ENCODE data around the gene SPARCL1. TPM values are rescaled to one million over a fixed set of nuclear protein-coding genes. Genes with fewer than 3 reads are reported as not detected.

SPARCL1 gene
- total and polyA plus RNA-seq, 9 of the 15 experiments (the other 6 are each of a cell fraction or from before 2014, with no cell fraction given): 0.03 to 0.71 (median 0.05) TPM; not detected in 3

DNA sequence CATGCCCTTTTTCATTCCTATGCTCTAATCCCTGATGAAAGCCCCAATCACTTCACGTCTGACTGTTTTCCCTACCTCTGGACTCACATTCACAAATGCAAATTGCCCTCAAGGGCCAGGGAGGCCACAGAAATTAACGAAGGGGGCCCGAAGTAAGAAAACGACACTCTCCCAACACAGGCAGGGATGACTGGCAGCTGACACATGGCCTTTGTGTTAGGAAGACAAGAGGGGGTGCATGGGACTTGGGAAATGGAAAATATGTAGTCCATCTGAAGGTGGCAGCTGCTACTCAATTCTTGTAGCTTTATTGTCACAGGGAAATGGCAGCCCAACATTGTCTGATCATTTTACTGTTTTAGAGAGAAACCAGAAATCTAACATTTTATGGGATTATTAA, 12.3 kb upstream of the SPARCL1 start (continued):
- TF ChIP-seq PKNOX1 (IDR thresholded peaks at IDR 0.05): no peak

DNA sequence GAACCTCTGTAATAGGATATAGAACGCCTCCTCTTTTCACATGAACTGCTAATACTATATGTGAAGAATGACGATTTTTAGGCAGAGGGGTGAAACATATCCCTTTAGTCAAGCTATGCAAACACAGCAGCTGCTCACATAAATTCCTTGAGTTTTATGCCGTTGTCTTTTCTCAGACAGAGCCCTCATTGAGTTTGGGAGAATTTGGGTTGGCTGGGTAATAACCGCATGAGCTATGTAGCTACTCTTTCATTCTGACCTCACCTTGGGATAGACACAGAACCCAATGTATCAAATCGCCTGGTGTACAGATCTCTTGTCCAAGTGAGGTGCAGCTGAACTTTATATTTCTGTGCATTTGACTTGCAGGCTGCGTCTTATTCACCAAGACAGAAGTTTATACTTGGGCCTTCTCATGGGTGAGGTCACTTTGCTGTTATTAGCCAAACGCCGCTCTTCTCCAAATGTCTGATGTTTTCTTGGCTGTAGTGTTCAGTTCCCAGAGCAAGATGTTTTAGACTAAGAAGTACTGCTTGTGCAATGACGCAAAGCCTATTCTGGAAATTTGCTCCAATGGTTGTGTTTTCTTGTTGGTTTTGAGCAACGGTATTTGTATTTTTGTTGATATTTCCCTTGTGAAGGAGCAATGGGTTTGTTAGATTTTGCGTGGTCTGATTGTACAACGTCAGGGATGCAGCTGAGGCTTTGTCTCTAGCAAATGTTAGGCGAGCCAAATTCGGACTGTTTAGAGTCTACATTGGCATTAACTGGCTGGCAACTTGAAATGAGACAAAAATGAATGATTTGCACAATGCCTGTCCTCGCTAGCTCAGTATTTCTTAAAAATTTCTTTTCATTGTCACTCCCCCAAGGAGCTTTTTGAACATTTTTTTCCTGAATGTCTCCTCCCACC, 11.2 kb upstream of the SPARCL1 start:
- Histone ChIP-seq H3K4me2 (ENCODE audit: insufficient read depth, low read length) (no peak overlapping the region), H3K36me3 (ENCODE audit: control insufficient read depth, insufficient read depth, low read length) (no peaks in the 10 kb centered on the region), H3K27ac (ENCODE audit: extremely low read depth, low read depth, low read length) (no peak overlapping the region), H3K27me3 (ENCODE audit: control insufficient read depth in 2 of 2, insufficient read depth in 2 of 2, low read length in 2 of 2) (no peaks in the 10 kb centered on the region; a peak in 1 of 5 replicates), H3K79me2 (ENCODE audit: control insufficient read depth, insufficient read depth, low read length) (no peaks in the 10 kb centered on the region), H3K9me3 (replicated peaks; ENCODE audit: control insufficient read depth, insufficient read depth, low read depth, low read length) (0 out of 2 replicates have a peak, but pooled peaks cover 2% of the 10 kb centered on the region), H3K9me1 (ENCODE audit: control insufficient read depth, insufficient read depth, low read length) (no peaks in the 10 kb centered on the region), H3K4me3 (no peak overlapping the region), H4K20me1 (replicated peaks; ENCODE audit: control insufficient read depth, insufficient read depth, low read length) (no peaks in the 10 kb centered on the region), H3K4me1 (replicated peaks in 1 of 2; ENCODE audit: control insufficient read depth in 2 of 2, insufficient read depth in 2 of 2, low read length in 2 of 2) (no peaks in the 10 kb centered on the region; a peak in 1 of 5 replicates), H3K9ac (ENCODE audit: insufficient read depth in 1 of 2, low read depth in 2 of 2, low read length in 2 of 2) (no peak overlapping the region), H2AFZ (ENCODE audit: low read depth, low read length) (no peak overlapping the region)
- 4% methylated on average over 15 of the region's 15 CpGs for WGBS (ENCODE audit: insufficient coverage, low coverage, missing lambda C conversion rate)
- POLR2A ChIA-PET: no interaction called here
- CTCF ChIA-PET (ENCODE audit: low intra/inter-chr PET ratio): no interaction called here
- DNase-seq (ENCODE audit: extremely low read depth in 1 of 4, low spot score in 3 of 4) (no peak), FAIRE-seq (no peak), ATAC-seq (no peak)
- no TSS peak for BruUV-seq (replicated peaks)
- TF ChIP-seq RB1 (IDR thresholded peaks at IDR 0.05; ENCODE audit: low read depth): no peak
- no peak for TF ChIP-seq MAFK (IDR thresholded peaks at IDR 0.05; ENCODE audit: low read length)
- TF ChIP-seq ELF1 (tag; IDR thresholded peaks at IDR 0.05): no peak
- TF ChIP-seq, protein P1, sequence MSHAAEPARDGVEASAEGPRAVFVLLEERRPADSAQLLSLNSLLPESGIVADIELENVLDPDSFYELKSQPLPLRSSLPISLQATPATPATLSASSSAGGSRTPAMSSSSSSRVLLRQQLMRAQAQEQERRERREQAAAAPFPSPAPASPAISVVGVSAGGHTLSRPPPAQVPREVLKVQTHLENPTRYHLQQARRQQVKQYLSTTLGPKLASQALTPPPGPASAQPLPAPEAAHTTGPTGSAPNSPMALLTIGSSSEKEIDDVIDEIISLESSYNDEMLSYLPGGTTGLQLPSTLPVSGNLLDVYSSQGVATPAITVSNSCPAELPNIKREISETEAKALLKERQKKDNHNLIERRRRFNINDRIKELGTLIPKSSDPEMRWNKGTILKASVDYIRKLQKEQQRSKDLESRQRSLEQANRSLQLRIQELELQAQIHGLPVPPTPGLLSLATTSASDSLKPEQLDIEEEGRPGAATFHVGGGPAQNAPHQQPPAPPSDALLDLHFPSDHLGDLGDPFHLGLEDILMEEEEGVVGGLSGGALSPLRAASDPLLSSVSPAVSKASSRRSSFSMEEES (CRISPR knock-in tag; IDR thresholded peaks at IDR 0.05): no peak
- no peak for TF ChIP-seq CREM (IDR thresholded peaks at IDR 0.05; ENCODE audit: low read depth)
- no peak for TF ChIP-seq MBD2 (IDR thresholded peaks at IDR 0.05; ENCODE audit: borderline replicate concordance, low read depth)
- no peak for TF ChIP-seq ARID2 (IDR thresholded peaks at IDR 0.05)
- no peak for TF ChIP-seq BACH1 (tag; IDR thresholded peaks at IDR 0.05)
- no peak for TF ChIP-seq EP300 (IDR thresholded peaks at IDR 0.05; ENCODE audit: low read length)
- TF ChIP-seq, protein P2, sequence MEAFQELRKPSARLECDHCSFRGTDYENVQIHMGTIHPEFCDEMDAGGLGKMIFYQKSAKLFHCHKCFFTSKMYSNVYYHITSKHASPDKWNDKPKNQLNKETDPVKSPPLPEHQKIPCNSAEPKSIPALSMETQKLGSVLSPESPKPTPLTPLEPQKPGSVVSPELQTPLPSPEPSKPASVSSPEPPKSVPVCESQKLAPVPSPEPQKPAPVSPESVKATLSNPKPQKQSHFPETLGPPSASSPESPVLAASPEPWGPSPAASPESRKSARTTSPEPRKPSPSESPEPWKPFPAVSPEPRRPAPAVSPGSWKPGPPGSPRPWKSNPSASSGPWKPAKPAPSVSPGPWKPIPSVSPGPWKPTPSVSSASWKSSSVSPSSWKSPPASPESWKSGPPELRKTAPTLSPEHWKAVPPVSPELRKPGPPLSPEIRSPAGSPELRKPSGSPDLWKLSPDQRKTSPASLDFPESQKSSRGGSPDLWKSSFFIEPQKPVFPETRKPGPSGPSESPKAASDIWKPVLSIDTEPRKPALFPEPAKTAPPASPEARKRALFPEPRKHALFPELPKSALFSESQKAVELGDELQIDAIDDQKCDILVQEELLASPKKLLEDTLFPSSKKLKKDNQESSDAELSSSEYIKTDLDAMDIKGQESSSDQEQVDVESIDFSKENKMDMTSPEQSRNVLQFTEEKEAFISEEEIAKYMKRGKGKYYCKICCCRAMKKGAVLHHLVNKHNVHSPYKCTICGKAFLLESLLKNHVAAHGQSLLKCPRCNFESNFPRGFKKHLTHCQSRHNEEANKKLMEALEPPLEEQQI (IDR thresholded peaks at IDR 0.05): no peak
- no peak for TF ChIP-seq MLX (CRISPR knock-in tag; conservative IDR thresholded peaks at IDR 0.05)
- TF ChIP-seq NCOA2 (IDR thresholded peaks at IDR 0.05; ENCODE audit: partially characterized antibody in 2 of 2): no peak
- in situ Hi-C loops (cut with MboI): no loop called here
- intact Hi-C loops (cut with micrococcal nuclease): loop anchor here (5.0 kb wide), 1 partner anchor 297 kb away; no protein-coding TSS in a partner anchor

All from K562 (cell line).